HUES64 (cell line): ENCODE results near the gene AGMAT.
A peak's percentile ranks its signal among the peaks of the same experiment; 100 is the strongest.

Source experiments
- H3K27ac ChIP-seq: 2 replicates; pipeline ENCODE4 v1.7.0; 2013; ENCODE audit warnings: low read depth, low read length, inconsistent platforms
- H3K27me3 ChIP-seq: 2 replicates; pipeline ENCODE4 v1.6.1; 2013; ENCODE audit warnings: mild to moderate bottlenecking, low read length; ENCODE audit not compliant: insufficient read depth
- H3K36me3 ChIP-seq: 2 replicates; pipeline ENCODE4 v1.6.1; 2013; ENCODE audit warnings: mild to moderate bottlenecking, low read length; ENCODE audit not compliant: insufficient read depth
- H3K4me1 ChIP-seq: 2 replicates; pipeline ENCODE4 v1.6.1; 2013; ENCODE audit warnings: mild to moderate bottlenecking, low read length, moderate library complexity; ENCODE audit not compliant: insufficient read depth
- H3K4me3 ChIP-seq: 2 replicates; pipeline ENCODE4 v1.5.1; 2013; ENCODE audit warnings: mild to moderate bottlenecking, low read length, moderate library complexity
- H3K9ac ChIP-seq: 2 replicates; pipeline ENCODE4 v1.6.1; 2013; ENCODE audit warnings: mild to moderate bottlenecking, low read depth, low read length
- H3K9me3 ChIP-seq: 2 replicates; pipeline ENCODE4 v1.6.1; 2013; ENCODE audit warnings: low read depth, low read length; ENCODE audit not compliant: insufficient read depth
- WGBS: fragments of 150-250, 120-280 bp; methylation state at CpG from one replicate; pipeline ENCODE4 v1.1.7; 2013; ENCODE audit warnings: missing lambda C conversion rate; 5-methylcytosine and 5-hydroxymethylcytosine counted together

AGMAT gene

DNA sequence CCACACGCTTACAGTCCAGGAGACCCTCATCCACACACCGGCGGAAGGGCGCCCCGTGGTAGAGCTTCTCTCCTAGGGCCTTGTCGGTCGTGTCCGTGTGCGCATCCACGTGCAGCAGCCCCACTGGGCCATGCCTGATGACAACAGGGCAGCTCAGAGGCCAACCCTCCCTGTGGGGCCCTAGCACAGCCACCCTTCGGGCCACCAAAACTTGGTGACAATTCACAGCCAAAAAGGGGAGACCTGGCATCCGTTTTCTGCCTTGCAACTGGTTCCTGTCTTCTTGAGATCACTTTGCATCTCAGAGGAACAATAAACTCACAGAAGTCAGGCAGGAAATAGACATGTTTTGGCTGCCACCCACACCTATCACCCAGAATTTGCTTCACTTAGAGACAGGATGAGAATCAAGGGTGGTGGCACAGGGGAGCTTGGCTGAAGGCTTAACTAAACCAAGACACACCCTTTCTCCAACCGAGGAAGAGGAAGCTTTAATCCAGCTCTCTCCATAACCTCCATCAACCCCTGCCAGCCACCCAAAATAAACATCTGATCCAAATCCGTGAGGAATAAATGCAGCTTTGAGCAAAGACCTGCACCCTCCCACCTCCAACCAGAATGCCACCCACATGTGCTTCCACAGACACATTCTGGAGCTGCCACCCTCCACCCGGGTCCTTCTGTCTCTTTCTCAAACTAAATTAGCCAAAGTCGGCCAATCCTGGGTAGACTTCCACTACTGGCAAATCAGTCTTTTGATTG is 5.7 kb downstream of the AGMAT start:
- no peaks in the 10 kb centered on the region for H3K9me3 ChIP-seq
- peaks cover 8% of the 10 kb centered on the region; the same call in 1 of the 2 replicates for H3K4me1 ChIP-seq
- H3K9ac ChIP-seq = no peak overlapping the region
- H3K27ac ChIP-seq = no peak overlapping the region
- H3K36me3 ChIP-seq = peaks cover 4% of the 10 kb centered on the region; the same call in 1 of the 2 replicates
- H3K27me3 ChIP-seq = no peaks in the 10 kb centered on the region
- no peak overlapping the region for H3K4me3 ChIP-seq
- WGBS = 91% methylated on average over 16 of the region's 16 CpGs

DNA sequence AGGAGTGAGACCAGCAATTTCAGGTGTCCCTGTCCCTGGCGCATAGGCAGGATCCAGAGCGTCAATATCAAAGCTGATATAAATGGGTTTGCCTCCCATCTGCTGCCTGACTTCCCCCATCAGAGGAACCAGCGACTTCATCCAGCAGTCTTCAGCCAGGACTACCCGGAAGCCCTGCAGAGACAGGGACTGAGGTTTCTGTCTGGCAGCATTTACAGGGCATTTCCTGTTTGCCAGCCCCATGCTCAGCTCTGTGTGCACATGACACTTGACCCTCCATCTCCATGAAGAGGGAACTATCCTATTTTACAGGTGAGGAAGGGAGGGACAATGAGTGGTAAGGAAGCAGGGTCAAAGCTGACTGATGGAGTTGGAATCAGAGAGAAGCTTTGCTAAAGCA is 7.2 kb downstream of the AGMAT start:
- Histone ChIP-seq H3K4me1 (peaks cover 11% of the 10 kb centered on the region; the same call in 1 of the 2 replicates), H3K36me3 (peaks cover 4% of the 10 kb centered on the region; the same call in 1 of the 2 replicates), H3K27ac (no peak overlapping the region), H3K4me3 (no peak overlapping the region), H3K27me3 (no peaks in the 10 kb centered on the region), H3K9me3 (no peaks in the 10 kb centered on the region), H3K9ac (no peak overlapping the region)
- WGBS = 94% methylated on average over 4 of the region's 4 CpGs

DNA sequence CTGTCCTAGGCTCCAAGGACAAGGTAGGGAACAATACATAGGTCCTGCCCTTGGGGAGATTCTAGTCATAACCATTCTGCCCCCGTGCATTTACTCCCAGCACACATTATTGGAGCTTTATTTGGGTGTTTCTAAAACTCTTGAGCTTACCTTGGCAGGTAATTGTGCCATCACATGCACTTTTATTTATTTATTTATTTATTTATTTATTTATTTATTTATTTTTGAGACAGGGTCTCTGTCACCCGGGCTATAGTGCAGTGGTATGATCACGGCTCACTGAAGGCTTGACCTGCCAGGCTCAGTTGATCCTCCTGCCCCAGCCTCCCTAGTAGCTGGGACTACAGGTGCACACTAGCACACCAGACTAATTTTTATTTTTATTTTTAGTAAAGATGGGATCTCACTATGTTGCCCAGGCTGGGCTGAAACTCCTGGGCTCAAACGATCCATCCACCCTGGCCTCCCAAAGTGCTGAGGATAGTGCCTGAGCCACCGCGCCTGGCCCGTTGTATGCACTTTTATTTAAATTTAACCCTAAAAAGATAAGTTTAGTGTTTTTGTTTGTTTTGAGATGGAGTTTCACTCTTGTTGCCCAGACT is 9.2 kb downstream of the AGMAT start:
- no peaks in the 10 kb centered on the region for H3K9me3 ChIP-seq
- H3K27ac ChIP-seq = no peak overlapping the region
- no peak overlapping the region for H3K4me3 ChIP-seq
- WGBS = 97% methylated on average over 6 of the region's 7 CpGs
- H3K4me1 ChIP-seq = peaks cover 11% of the 10 kb centered on the region; the same call in 1 of the 2 replicates
- H3K9ac ChIP-seq = no peak overlapping the region
- no peaks in the 10 kb centered on the region for H3K27me3 ChIP-seq
- peaks cover 16% of the 10 kb centered on the region for H3K36me3 ChIP-seq

DNA sequence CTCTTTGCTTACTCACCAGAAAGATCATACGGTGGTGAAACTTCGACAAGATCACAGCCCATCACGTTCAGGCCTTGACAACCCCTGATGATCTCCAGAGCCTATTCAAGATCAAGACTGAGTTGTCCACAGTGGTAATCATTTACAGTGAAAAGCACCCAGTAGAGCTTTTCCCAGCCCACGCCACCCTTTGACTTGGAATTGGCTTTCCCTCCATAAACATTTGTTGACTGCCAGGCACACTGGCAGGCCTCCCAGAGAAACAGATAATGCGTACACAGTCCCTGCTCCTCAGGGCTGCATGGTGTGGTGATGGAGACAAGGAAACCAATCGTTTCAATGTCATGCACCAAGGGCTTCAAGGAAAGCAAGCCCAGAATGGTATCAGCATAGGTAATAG is 10.1 kb downstream of the AGMAT start:
- Histone ChIP-seq H3K9ac (no peak overlapping the region), H3K4me3 (no peak overlapping the region), H3K9me3 (no peaks in the 10 kb centered on the region), H3K4me1 (peaks cover 9% of the 10 kb centered on the region; the same call in 1 of the 2 replicates), H3K27me3 (no peaks in the 10 kb centered on the region), H3K36me3 (peaks cover 24% of the 10 kb centered on the region), H3K27ac (no peak overlapping the region)
- 96% methylated on average over 6 of the region's 6 CpGs for whole genome bisulfite sequencing

DNA sequence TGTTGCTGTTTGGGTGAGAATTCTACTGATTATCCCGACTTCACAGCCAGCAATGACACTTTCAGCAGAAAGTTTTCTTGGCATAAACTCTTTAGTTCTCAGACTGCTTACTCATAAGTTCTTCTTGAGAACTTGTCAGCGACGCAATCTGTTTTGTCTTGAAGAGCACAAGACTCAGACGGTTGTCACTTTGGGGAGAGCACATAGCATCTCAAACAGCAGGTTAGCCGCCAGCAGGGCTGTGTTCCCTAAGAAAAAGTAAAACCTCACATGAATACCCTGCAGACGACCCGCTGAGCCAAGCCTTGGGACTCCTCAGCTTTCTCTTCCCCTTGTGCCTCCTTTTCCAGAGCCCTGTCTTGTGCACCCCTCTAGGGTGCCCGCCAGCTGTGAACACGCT is 11.4 kb downstream of the AGMAT start:
- Histone ChIP-seq H3K27me3 (no peaks in the 10 kb centered on the region), H3K4me3 (no peak overlapping the region), H3K36me3 (peaks cover 37% of the 10 kb centered on the region), H3K4me1 (peaks cover 3% of the 10 kb centered on the region; the same call in 1 of the 2 replicates), H3K9ac (no peak overlapping the region), H3K9me3 (no peaks in the 10 kb centered on the region), H3K27ac (peak overlapping the region; percentile 13; the same call in 1 of the 2 replicates)
- 85% methylated on average over 9 of the region's 9 CpGs for WGBS

DNA sequence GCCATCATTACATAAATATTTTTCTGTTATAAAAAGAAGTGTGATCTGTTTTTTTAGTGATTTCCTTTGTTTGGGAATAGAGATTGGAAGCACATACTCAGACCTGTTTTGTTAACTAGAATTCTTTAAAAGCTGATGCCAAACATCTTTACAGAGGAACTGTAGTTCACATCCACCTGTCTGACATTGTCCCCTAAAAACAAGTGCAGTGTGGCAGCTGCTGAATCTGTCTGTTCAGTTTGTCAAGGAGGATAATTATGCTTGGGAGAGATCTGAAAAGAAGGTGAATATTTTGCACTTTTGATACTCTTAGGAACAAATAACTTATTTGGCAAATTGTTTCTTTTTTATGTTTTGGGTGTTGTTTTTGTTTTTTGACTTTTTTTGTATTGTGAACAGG is 13.6 kb downstream of the AGMAT start:
- H3K27me3 ChIP-seq = no peaks in the 10 kb centered on the region
- H3K9me3 ChIP-seq = no peaks in the 10 kb centered on the region
- no peak overlapping the region for H3K4me3 ChIP-seq
- H3K27ac ChIP-seq = no peak overlapping the region
- H3K9ac ChIP-seq = no peak overlapping the region
- peaks cover 59% of the 10 kb centered on the region for H3K36me3 ChIP-seq
- H3K4me1 ChIP-seq = peaks cover 3% of the 10 kb centered on the region; the same call in 1 of the 2 replicates

DNA sequence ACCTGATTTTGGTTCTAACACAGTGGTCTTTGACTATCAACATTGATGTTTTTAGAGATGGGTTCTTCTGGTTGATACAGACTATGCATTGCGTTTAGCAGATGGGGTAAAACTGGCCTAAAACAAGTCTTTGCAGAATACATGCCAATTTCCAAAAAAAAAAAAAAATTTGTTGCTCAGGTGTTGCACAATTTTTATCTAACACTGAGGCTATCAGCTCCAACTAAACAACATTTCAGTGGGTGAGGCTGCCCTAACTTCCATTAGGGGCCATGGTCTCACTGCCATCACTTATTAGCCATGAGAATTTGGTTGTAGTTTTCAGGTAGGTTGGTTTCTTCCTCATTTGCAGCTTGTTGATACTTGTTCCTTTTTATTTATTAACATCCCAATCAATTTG is 14.0 kb downstream of the AGMAT start:
- 86% methylated on average over 1 of the region's 1 CpG for WGBS
- Histone ChIP-seq H3K9me3 (no peaks in the 10 kb centered on the region), H3K4me1 (peaks cover 3% of the 10 kb centered on the region; the same call in 1 of the 2 replicates), H3K4me3 (no peak overlapping the region), H3K36me3 (peaks cover 63% of the 10 kb centered on the region), H3K27me3 (no peaks in the 10 kb centered on the region), H3K9ac (no peak overlapping the region), H3K27ac (no peak overlapping the region)

DNA sequence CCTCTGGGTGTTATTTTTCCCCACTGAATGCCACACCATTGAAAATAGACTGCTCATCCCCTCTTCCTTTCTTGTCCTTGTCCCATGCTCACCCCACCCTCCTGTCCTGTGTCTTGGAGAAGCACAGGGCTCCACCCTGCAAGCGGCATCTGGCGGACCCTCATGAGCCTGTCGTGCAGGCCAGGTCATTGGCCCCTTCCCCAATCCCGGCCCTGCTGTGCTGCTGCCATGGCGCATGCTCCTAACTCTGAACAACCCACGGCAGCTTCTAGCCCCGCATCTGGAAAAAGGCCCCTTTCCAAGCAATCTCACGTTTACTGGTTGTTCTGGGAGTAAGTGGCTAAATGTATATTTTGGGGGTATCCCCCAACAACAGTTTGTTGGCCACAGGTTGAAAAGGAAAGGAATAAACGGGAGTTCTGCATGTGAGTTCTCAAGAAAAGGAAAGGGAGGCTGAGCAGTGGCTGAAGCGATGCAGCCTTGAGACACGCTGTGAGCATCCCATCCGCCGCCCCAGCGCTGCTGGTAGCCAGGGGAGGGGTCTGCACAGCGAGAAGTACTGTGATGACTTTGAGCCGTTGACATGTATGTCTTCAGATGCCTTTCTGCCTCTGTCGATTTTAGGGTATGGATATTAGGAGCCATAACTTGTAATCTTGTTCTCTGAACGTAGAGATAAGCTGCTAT is 16.3 kb downstream of the AGMAT start:
- Histone ChIP-seq H3K27ac (no peak overlapping the region), H3K9me3 (no peaks in the 10 kb centered on the region), H3K27me3 (no peaks in the 10 kb centered on the region), H3K9ac (no peak overlapping the region), H3K36me3 (peaks cover 77% of the 10 kb centered on the region), H3K4me3 (no peak overlapping the region), H3K4me1 (peaks cover 3% of the 10 kb centered on the region; the same call in 1 of the 2 replicates)
- 94% methylated on average over 18 of the region's 18 CpGs for WGBS

DNA sequence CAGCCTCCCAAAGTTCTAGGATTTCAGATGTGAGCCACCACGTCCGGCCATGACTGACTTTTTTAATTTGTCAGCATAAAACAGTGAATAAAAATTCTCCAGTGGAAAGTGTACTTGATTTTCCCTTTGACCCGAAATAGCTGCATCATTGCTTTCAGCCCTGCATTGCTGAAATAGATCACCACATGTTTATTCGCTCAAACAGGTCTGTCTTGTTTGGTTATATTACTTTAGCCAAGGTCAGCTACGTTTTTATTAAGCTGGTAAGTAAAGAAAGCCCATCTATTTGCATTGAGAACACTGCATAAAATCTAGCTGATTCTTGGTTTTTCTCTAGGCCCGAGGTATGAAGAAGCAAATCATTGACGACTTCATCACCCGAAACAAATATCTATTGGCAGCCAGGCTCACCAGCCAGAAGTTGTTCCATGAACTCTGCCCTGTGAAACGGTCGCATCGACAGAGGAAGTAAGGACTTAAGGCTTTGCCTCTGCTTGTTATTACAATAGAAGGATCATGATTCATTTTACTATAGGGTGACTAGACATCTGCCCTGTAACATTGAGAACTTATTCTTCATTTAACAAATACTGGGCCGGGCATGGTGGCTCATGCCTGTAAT is 25.6 kb downstream of the AGMAT start:
- no peaks in the 10 kb centered on the region for H3K4me1 ChIP-seq
- H3K27me3 ChIP-seq = no peaks in the 10 kb centered on the region
- H3K9ac ChIP-seq = no peak overlapping the region
- peaks cover 46% of the 10 kb centered on the region for H3K36me3 ChIP-seq
- WGBS = 93% methylated on average over 12 of the region's 12 CpGs
- no peaks in the 10 kb centered on the region for H3K9me3 ChIP-seq
- no peak overlapping the region for H3K4me3 ChIP-seq
- no peak overlapping the region for H3K27ac ChIP-seq

DNA sequence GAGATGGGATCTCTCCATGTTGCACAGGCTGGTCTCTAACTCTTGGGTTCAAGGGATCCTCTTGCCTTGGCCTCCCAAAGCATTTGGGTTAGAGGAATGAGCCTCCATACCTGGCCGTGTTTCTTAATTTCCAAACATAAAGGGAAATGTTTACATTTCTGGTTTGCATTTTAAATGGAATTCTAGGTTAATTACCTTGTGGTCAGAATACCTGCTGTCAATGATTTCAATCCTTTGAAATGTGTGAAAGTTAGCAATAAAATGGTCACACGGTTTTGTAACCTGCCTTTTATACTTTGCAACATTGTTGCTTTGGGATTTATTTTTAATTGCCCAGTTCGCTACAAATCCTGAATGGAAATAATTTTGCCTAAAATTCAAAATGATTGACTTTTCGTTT is 26.3 kb downstream of the AGMAT start:
- H3K4me3 ChIP-seq = no peak overlapping the region
- WGBS = 91% methylated on average over 4 of the region's 4 CpGs
- H3K4me1 ChIP-seq = no peaks in the 10 kb centered on the region
- no peak overlapping the region for H3K27ac ChIP-seq
- H3K27me3 ChIP-seq = no peaks in the 10 kb centered on the region
- H3K9me3 ChIP-seq = no peaks in the 10 kb centered on the region
- H3K36me3 ChIP-seq = peaks cover 47% of the 10 kb centered on the region
- no peak overlapping the region for H3K9ac ChIP-seq

DNA sequence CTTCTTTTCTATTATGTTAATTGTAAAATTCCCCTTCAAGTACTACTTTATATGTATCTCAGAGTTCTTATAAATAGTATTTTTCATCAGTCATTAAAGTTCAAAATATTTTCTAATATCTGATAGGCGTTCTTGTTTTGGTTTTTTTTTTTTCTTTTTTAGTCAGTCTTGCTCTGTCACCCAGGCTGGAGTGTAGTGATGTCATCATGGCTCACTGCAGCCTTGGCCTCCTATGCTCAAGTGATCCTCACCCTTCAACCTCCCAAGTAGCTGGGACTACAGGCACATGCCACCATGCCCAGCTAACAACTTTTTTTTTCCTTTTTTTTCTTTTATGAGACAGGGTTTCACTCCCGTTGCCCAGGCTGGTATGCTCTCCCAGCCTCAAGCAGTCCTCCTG is 27.3 kb downstream of the AGMAT start:
- Histone ChIP-seq H3K9ac (no peak overlapping the region), H3K4me3 (no peak overlapping the region), H3K9me3 (no peaks in the 10 kb centered on the region), H3K27ac (no peak overlapping the region), H3K4me1 (no peaks in the 10 kb centered on the region), H3K36me3 (peaks cover 40% of the 10 kb centered on the region), H3K27me3 (no peaks in the 10 kb centered on the region)
- 96% methylated on average over 1 of the region's 2 CpGs for whole genome bisulfite sequencing
